OCI-LY1 (cell line): ENCODE results near the gene SURF6.
A peak's percentile ranks its signal among the peaks of the same experiment; 100 is the strongest.

Experiments used
- H2AFZ ChIP-seq: fragments of 200-600 bp; sonication (generic), shearing (Covaris generic); 2 replicates; pipeline ENCODE4 v1.6.0; 2014; ENCODE audit warnings: antibody characterized with exemption, mild to moderate bottlenecking, low read length
- H3F3A ChIP-seq: fragments of 200-600 bp; sonication (generic), shearing (Covaris generic); 2 replicates; pipeline ENCODE4 v1.6.0; 2014; ENCODE audit warnings: mild to moderate bottlenecking, antibody characterized with exemption, low read length, moderate library complexity; ENCODE audit not compliant: insufficient read depth
- H3K27ac ChIP-seq: fragments of 200-600 bp; sonication (generic); 2 replicates; pipeline ENCODE4 v1.5.1; 2014; ENCODE audit warnings: low read length, mixed run types, mild to moderate bottlenecking, low read depth; ENCODE audit not compliant: poor library complexity, severe bottlenecking
- H3K27me3 ChIP-seq: fragments of 200-600 bp; sonication (generic); 2 replicates; pipeline ENCODE4 v1.6.0; 2014; ENCODE audit warnings: antibody characterized with exemption, mild to moderate bottlenecking, low read length, moderate library complexity; ENCODE audit not compliant: insufficient read depth
- H3K36me3 ChIP-seq: fragments of 200-600 bp; sonication (generic); 2 replicates; pipeline ENCODE4 v1.6.1; 2014; ENCODE audit warnings: mild to moderate bottlenecking, antibody characterized with exemption, low read length, moderate library complexity, mixed read lengths; ENCODE audit not compliant: insufficient read depth
- H3K4me1 ChIP-seq: fragments of 200-600 bp; sonication (generic); 2 replicates; pipeline ENCODE4 v1.5.1; 2014; ENCODE audit warnings: mild to moderate bottlenecking, low read length, moderate library complexity; ENCODE audit not compliant: insufficient read depth, severe bottlenecking
- H3K4me2 ChIP-seq: fragments of 200-600 bp; sonication (generic), shearing (Covaris generic); 2 replicates; pipeline ENCODE4 v1.6.1; 2014; ENCODE audit warnings: low read length
- H3K4me3 ChIP-seq: fragments of 200-600 bp; sonication (generic); 2 replicates; pipeline ENCODE4 v1.5.1; 2014; ENCODE audit warnings: low read length, low read depth, mild to moderate bottlenecking, mixed read lengths; ENCODE audit not compliant: poor library complexity, severe bottlenecking
- H3K79me2 ChIP-seq: fragments of 200-600 bp; shearing (Covaris generic); 2 replicates; pipeline ENCODE4 v1.6.1; 2016; ENCODE audit warnings: mixed run types, low read length, mixed read lengths; ENCODE audit not compliant: insufficient read depth
- H3K9ac ChIP-seq: fragments of 200-600 bp; sonication (generic), shearing (Covaris generic); 2 replicates; pipeline ENCODE4 v1.6.1; 2014; ENCODE audit warnings: mild to moderate bottlenecking, low read length, mixed read lengths
- H3K9me2 ChIP-seq: fragments of 200-600 bp; sonication (generic), shearing (Covaris generic); 2 replicates; pipeline ENCODE4 v1.6.1; 2014; ENCODE audit warnings: low read depth, mild to moderate bottlenecking, low read length, mixed read lengths
- H3K9me3 ChIP-seq: fragments of 200-600 bp; shearing (Covaris generic); 2 replicates; pipeline ENCODE4 v1.6.1; 2014; ENCODE audit warnings: low read length, mixed read lengths
- H4K20me1 ChIP-seq: fragments of 200-600 bp; sonication (generic), shearing (Covaris generic); 2 replicates; pipeline ENCODE4 v1.6.0; 2016; ENCODE audit warnings: mild to moderate bottlenecking, low read length; ENCODE audit not compliant: insufficient read depth
- EZH2 ChIP-seq: fragments of 200-600 bp; sonication (generic), shearing (Covaris generic); IDR thresholded peaks from 2 replicates; pipeline ENCODE4 v1.8.0; 2017; ENCODE audit warnings: borderline replicate concordance, mixed run types, mild to moderate bottlenecking, antibody characterized with exemption, low read length, moderate library complexity, mixed read lengths
- TF ChIP-seq, protein P1 (sequence below): fragments of 200-600 bp; sonication (generic), shearing (Covaris generic); IDR thresholded peaks from 2 replicates; pipeline ENCODE4 v1.5.1; 2017; ENCODE audit warnings: mild to moderate bottlenecking, antibody characterized with exemption, low read length, moderate library complexity, mixed read lengths

Gene SURF6

GRCh38 chr9:133369933-133370332 is 33.9 kb upstream of the SURF6 start:
- H3K4me3 ChIP-seq, result no peak overlapping the region
- peak overlapping the region; percentile 4; the same call in 1 of the 2 replicates for H3K4me2 ChIP-seq
- no peaks in the 10 kb centered on the region for H3K9me3 ChIP-seq
- H3F3A ChIP-seq, result no peaks in the 10 kb centered on the region
- peaks cover 35% of the 10 kb centered on the region for H3K4me1 ChIP-seq
- H3K27ac ChIP-seq, result no peak overlapping the region
- peaks cover 21% of the 10 kb centered on the region for H3K79me2 ChIP-seq
- TF ChIP-seq, protein P1, sequence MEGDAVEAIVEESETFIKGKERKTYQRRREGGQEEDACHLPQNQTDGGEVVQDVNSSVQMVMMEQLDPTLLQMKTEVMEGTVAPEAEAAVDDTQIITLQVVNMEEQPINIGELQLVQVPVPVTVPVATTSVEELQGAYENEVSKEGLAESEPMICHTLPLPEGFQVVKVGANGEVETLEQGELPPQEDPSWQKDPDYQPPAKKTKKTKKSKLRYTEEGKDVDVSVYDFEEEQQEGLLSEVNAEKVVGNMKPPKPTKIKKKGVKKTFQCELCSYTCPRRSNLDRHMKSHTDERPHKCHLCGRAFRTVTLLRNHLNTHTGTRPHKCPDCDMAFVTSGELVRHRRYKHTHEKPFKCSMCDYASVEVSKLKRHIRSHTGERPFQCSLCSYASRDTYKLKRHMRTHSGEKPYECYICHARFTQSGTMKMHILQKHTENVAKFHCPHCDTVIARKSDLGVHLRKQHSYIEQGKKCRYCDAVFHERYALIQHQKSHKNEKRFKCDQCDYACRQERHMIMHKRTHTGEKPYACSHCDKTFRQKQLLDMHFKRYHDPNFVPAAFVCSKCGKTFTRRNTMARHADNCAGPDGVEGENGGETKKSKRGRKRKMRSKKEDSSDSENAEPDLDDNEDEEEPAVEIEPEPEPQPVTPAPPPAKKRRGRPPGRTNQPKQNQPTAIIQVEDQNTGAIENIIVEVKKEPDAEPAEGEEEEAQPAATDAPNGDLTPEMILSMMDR, result no peak
- no peak for TF ChIP-seq EZH2
- no peak overlapping the region for H3K9ac ChIP-seq
- peaks cover 42% of the 10 kb centered on the region for H3K36me3 ChIP-seq
- no peaks in the 10 kb centered on the region for H3K9me2 ChIP-seq
- no peak overlapping the region for H2AFZ ChIP-seq
- H4K20me1 ChIP-seq, result no peaks in the 10 kb centered on the region
- H3K27me3 ChIP-seq, result no peaks in the 10 kb centered on the region

DNA sequence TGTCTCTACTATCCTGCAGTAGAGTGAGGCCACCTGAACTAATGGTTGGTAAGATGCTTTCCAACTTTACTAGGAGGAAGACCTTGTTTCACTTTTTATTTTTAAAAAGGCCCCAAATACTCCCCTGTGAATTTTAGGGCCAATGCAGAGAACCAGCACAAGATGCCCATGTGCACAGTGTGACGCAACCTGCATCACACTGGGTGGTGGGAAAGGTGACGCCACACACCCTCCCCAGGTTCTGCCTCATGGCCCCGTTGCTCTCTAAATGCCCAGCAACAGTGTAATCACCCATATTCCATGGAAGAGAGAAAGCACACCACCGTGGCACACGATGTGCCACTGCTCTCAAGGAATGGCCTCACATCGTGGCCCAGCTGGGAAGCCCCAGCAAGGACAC is 33.4 kb upstream of the SURF6 start:
- no peak overlapping the region for H3K4me3 ChIP-seq
- H3K27me3 ChIP-seq, result no peaks in the 10 kb centered on the region
- no peak overlapping the region for H3K27ac ChIP-seq
- H2AFZ ChIP-seq, result no peak overlapping the region
- H3K9ac ChIP-seq, result no peak overlapping the region
- TF ChIP-seq EZH2, result no peak
- TF ChIP-seq, protein P1, result no peak
- H3K4me1 ChIP-seq, result peaks cover 30% of the 10 kb centered on the region
- no peaks in the 10 kb centered on the region for H3F3A ChIP-seq
- H3K4me2 ChIP-seq, result no peak overlapping the region
- H3K9me3 ChIP-seq, result no peaks in the 10 kb centered on the region
- peaks cover 46% of the 10 kb centered on the region for H3K36me3 ChIP-seq
- no peaks in the 10 kb centered on the region for H3K9me2 ChIP-seq
- peaks cover 16% of the 10 kb centered on the region for H3K79me2 ChIP-seq
- no peaks in the 10 kb centered on the region for H4K20me1 ChIP-seq

DNA sequence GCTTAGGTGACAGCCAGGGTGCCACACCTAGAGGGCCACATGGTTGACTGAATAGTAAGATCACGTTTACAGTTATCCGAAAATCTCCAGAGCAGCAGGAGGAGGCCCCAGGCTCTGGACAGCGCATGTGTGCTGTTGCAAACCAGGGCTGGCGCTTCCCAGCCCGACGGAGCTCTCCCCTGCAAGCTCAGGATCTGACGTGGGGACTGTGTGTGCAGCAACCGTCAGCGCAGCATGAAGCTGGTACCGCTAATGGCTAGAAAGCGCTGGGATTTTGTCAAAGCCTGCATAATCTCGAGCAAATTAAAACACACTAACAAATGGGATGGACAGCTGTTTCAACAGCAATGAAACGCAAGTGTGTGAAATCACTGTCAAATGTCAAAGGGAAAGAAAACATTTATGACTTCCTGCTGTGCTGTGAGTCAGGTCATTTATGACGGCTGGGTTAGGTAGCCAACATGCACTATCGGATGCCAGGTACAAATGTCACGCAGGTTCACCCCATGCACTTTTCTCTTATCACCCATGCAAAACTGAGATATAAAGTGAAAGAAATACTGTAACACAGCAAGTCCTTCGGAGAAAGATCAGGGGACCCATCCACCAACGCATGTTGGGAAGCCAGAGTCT is 32.4 kb upstream of the SURF6 start:
- Histone ChIP-seq H3K27me3 (no peaks in the 10 kb centered on the region), H3K9ac (no peak overlapping the region), H3K4me2 (no peak overlapping the region), H3K4me1 (peaks cover 29% of the 10 kb centered on the region), H3K9me3 (no peaks in the 10 kb centered on the region), H3K79me2 (peaks cover 13% of the 10 kb centered on the region), H3K4me3 (no peak overlapping the region), H2AFZ (no peak overlapping the region), H3K9me2 (no peaks in the 10 kb centered on the region), H3K36me3 (peaks cover 55% of the 10 kb centered on the region), H4K20me1 (no peaks in the 10 kb centered on the region), H3K27ac (no peak overlapping the region), H3F3A (no peaks in the 10 kb centered on the region)
- no peak for TF ChIP-seq EZH2
- TF ChIP-seq, protein P1, result no peak
